BJ (cell line): ENCODE data around the gene GAS2L1. TPM values are rescaled to one million over a fixed set of nuclear protein-coding genes. Genes with fewer than 3 reads are reported as not detected.
"Not testable (repeated sequence)": the region's sequence is repeated elsewhere in the genome, so short reads cannot be mapped to it uniquely, and the experiment has no call there.

Experiments
- CTCF ChIA-PET: fragments of 350-600 bp; formaldehyde crosslinking; extraction: SDS; loops from one replicate; lab custom pipeline; 2021; ENCODE audit warnings: antibody characterized with exemption, inconsistent platforms; lab: Yijun Ruan, JAX
- POLR2A ChIA-PET: fragments of 300-600 bp; sonication (Branson Sonifier 250); formaldehyde crosslinking; extraction: SDS; loops from one replicate; lab custom pipeline; 2021; ENCODE audit warnings: antibody characterized with exemption; lab: Charles Lee
- DNase-seq: peaks from one replicate; pipeline ENCODE4 v3.0.0-alpha.2; 2011; ENCODE audit warnings: low read depth
- H3K27me3 ChIP-seq: 2 replicates; pipeline ENCODE4 v1.6.0; 2011; ENCODE audit warnings: low read length; ENCODE audit not compliant: control insufficient read depth, insufficient read depth
- H3K36me3 ChIP-seq: 2 replicates; pipeline ENCODE4 v1.5.1; 2011; ENCODE audit warnings: low read length; ENCODE audit not compliant: control insufficient read depth, insufficient read depth
- H3K4me3 ChIP-seq: 2 replicates; pipeline ENCODE4 v1.5.1; 2011; ENCODE audit warnings: low read depth, mild to moderate bottlenecking, control low read depth, low read length
- polyA plus RNA-seq: library from polyadenylated mRNA; depleted of rRNA; stranded (reverse); fragments of >200 nt; gene quantifications from 2 replicates; pipeline ENCODE4 v1.2.3, GENCODE V29; 2011
- TF ChIP-seq, protein P1 (sequence below): IDR thresholded peaks from 2 replicates; pipeline ENCODE4 v1.5.1; 2011; ENCODE audit warnings: low read depth, mild to moderate bottlenecking, control low read depth, inconsistent platforms, low read length, moderate library complexity; ENCODE audit not compliant: insufficient read depth

The GAS2L1 gene
- polyA plus RNA-seq, 1 experiment = 17.0 TPM

DNA sequence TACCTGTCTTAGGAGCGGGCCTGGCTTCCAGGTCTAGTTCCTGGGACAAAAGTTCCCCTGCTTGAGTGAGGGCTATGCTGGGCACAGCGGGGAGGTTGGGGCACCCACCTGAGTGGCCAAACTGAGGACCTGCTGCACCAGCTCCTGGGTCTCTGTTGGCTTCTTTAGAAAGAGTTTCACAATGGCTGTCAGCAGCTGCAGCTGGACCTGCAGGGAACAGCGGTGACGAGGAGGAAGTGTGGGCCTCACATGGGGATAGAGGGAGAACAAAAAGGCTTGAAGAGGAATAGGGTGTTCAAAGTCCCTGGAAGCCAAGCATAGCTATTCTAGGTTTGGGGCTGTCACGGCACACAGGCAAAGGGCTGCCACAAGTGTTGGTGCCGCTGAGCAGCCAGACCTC, 35.7 kb downstream of the GAS2L1 start:
- H3K4me3 ChIP-seq = no peak overlapping the region
- TF ChIP-seq, protein P1, sequence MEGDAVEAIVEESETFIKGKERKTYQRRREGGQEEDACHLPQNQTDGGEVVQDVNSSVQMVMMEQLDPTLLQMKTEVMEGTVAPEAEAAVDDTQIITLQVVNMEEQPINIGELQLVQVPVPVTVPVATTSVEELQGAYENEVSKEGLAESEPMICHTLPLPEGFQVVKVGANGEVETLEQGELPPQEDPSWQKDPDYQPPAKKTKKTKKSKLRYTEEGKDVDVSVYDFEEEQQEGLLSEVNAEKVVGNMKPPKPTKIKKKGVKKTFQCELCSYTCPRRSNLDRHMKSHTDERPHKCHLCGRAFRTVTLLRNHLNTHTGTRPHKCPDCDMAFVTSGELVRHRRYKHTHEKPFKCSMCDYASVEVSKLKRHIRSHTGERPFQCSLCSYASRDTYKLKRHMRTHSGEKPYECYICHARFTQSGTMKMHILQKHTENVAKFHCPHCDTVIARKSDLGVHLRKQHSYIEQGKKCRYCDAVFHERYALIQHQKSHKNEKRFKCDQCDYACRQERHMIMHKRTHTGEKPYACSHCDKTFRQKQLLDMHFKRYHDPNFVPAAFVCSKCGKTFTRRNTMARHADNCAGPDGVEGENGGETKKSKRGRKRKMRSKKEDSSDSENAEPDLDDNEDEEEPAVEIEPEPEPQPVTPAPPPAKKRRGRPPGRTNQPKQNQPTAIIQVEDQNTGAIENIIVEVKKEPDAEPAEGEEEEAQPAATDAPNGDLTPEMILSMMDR = no peak
- ChIA-PET POLR2A (no interaction called here), CTCF (interaction anchor here (2.0 kb wide), 1 partner anchor 17 kb away, joined by 8 read pairs; no protein-coding TSS in a partner anchor)
- no peaks in the 10 kb centered on the region for H3K27me3 ChIP-seq
- no peak for DNase-seq
- peaks cover 24% of the 10 kb centered on the region for H3K36me3 ChIP-seq

DNA sequence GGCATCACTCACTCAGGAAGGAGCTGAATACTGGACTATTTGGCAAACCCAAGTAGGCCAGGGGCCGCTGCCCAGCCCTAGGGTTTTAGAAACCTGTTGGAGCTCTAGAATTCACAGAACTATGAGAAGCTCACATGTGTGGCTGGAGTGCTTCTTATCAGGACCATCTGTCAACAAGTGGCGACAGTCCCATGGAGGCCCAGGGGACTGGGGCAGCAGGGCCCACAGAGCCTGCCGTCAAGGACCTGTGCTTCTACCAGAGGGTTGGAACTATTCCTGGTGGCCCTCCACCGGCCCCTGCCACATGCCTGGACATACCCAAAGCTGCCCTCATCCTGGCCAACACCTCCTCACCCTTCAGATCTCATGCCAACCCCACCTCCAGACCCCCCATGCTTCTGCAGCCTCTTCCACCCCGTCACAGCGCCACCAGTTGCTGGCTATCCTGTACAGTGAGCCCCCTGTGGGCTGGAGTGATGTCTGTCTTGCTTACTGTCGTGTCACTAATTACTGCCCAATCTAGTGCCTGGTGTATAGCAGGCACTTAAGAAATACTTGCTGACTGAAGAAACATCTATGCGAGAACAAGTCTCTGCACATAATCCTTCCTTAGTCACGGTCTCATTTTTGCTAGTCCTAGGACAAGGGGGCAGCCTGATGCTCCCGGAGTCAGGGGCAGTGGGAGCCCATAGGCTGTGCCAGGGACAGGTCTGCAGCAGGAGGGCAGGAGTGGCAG, 36.3 kb downstream of the GAS2L1 start:
- ChIA-PET CTCF (interaction anchor here (1.0 to 2.0 kb wide), 2 partner anchors 16 to 17 kb away, joined by 3 to 8 read pairs; no protein-coding TSS in a partner anchor), POLR2A (no interaction called here)
- H3K27me3 ChIP-seq = no peaks in the 10 kb centered on the region
- TF ChIP-seq, protein P1 = no peak
- DNase-seq = no peak
- no peak overlapping the region for H3K4me3 ChIP-seq
- peaks cover 27% of the 10 kb centered on the region for H3K36me3 ChIP-seq

- POLR2A ChIA-PET = no interaction called here
- peaks cover 30% of the 10 kb centered on the region for H3K36me3 ChIP-seq
Observed at GRCh38 chr22:29343313-29343805, 36.9 kb downstream of the GAS2L1 start.

GRCh38 chr22:29344137-29344536, 37.7 kb downstream of the GAS2L1 start:
- CTCF ChIA-PET = interaction anchor here (1.0 to 2.0 kb wide), 4 partner anchors 14 to 40 kb away, joined by 3 to 8 read pairs (median 3); partner anchors contain the start of gene GAS2L1
- H3K36me3 ChIP-seq = peaks cover 27% of the 10 kb centered on the region
- POLR2A ChIA-PET = no interaction called here

More at GRCh38 chr22:29343313-29343805, 36.9 kb downstream of the GAS2L1 start:
- peak; percentile 43 for DNase-seq
- CTCF ChIA-PET = interaction anchor here (1.0 to 2.0 kb wide), 3 partner anchors 15 to 39 kb away, joined by 3 to 8 read pairs (median 3); no protein-coding TSS in a partner anchor
- TF ChIP-seq, protein P1 = no peak
- no peak overlapping the region for H3K4me3 ChIP-seq
- no peaks in the 10 kb centered on the region for H3K27me3 ChIP-seq

GRCh38 chr22:29344889-29345288, 38.4 kb downstream of the GAS2L1 start:
- H3K4me3 ChIP-seq, H3K27me3 ChIP-seq, POLR2A ChIA-PET, DNase-seq: not testable (repeated sequence)
- H3K36me3 ChIP-seq = peaks cover 28% of the 10 kb centered on the region
- CTCF ChIA-PET = interaction anchor here (1.1 to 1.2 kb wide), 2 partner anchors 38 to 41 kb away, joined by 3 read pairs; partner anchors contain the start of gene GAS2L1

More at GRCh38 chr22:29344137-29344536, 37.7 kb downstream of the GAS2L1 start:
- no peak overlapping the region for H3K4me3 ChIP-seq
- DNase-seq = peak; percentile 84
- TF ChIP-seq, protein P1 = no peak
- H3K27me3 ChIP-seq = no peaks in the 10 kb centered on the region
